Fibroblast of mammary gland (primary cell): ENCODE measurements around the gene DSCAML1.

ENCODE experiments used
- DNase-seq: peaks from one replicate; pipeline ENCODE4 v3.0.0-alpha.2; 2010; ENCODE audit warnings: low read depth
- H3K4me3 ChIP-seq: 2 replicates; pipeline ENCODE4 v1.5.1; 2011; ENCODE audit warnings: low read depth, mild to moderate bottlenecking, low read length, moderate library complexity; ENCODE audit not compliant: control insufficient read depth
- TF ChIP-seq, protein P1 (sequence below): conservative IDR thresholded peaks from 2 replicates; pipeline ENCODE4 v1.5.1; 2011; ENCODE audit warnings: low read depth, low read length, inconsistent platforms; ENCODE audit not compliant: control insufficient read depth, insufficient read depth

The DSCAML1 gene

GRCh38 chr11:117434481-117434880 lies 362.5 kb downstream of the DSCAML1 start:
- no peak overlapping the region for H3K4me3 ChIP-seq
- TF ChIP-seq, protein P1, sequence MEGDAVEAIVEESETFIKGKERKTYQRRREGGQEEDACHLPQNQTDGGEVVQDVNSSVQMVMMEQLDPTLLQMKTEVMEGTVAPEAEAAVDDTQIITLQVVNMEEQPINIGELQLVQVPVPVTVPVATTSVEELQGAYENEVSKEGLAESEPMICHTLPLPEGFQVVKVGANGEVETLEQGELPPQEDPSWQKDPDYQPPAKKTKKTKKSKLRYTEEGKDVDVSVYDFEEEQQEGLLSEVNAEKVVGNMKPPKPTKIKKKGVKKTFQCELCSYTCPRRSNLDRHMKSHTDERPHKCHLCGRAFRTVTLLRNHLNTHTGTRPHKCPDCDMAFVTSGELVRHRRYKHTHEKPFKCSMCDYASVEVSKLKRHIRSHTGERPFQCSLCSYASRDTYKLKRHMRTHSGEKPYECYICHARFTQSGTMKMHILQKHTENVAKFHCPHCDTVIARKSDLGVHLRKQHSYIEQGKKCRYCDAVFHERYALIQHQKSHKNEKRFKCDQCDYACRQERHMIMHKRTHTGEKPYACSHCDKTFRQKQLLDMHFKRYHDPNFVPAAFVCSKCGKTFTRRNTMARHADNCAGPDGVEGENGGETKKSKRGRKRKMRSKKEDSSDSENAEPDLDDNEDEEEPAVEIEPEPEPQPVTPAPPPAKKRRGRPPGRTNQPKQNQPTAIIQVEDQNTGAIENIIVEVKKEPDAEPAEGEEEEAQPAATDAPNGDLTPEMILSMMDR = no peak
- no peak for DNase-seq

GRCh38 chr11:117433717-117434116 lies 363.3 kb downstream of the DSCAML1 start:
- TF ChIP-seq, protein P1 = no peak
- no peak overlapping the region for H3K4me3 ChIP-seq
- no peak for DNase-seq

GRCh38 chr11:117431436-117431835 lies 365.6 kb downstream of the DSCAML1 start:
- TF ChIP-seq, protein P1 = no peak
- no peak overlapping the region for H3K4me3 ChIP-seq
- DNase-seq = no peak

DNA sequence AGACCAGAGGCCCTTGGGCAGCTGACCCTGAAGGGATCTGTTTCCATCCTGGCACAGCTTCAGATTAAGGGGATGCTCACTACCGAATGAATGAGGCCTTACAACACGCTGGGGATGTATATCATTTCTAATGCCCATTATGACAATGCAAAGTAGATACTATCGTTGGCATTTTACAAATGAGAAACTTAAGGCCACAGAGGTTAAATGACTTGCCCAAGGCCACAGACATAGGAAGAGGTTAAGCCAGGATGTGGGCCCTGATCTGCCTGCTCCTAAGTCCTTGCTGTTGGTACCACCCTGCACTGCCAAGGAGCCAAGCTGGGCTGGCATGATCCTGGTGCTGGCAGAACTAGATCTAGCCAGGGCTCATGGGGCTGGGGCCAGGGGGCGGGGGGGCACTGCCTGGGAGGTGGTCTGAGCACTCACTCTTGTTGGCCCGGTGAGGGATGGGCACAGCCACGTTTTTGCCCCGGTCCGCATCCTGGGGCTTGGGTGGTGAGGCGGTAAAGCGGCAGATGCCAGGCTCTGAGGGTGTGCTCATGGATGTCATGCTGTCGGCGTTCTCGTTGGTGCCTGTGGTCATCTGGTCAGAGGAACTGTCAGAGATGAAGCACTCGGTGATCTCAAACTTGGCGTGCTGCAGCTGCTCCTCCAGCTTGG lies 366.6 kb downstream of the DSCAML1 start:
- DNase-seq = no peak
- no peak overlapping the region for H3K4me3 ChIP-seq
- TF ChIP-seq, protein P1 = no peak

GRCh38 chr11:117428856-117429229 lies 368.2 kb downstream of the DSCAML1 start:
- DNase-seq = no peak
- TF ChIP-seq, protein P1 = no peak
- no peak overlapping the region for H3K4me3 ChIP-seq

- DNase-seq = no peak
- TF ChIP-seq, protein P1 = no peak
- H3K4me3 ChIP-seq = no peak overlapping the region
Observed at GRCh38 chr11:117428186-117428855, 368.7 kb downstream of the DSCAML1 start.

DNA sequence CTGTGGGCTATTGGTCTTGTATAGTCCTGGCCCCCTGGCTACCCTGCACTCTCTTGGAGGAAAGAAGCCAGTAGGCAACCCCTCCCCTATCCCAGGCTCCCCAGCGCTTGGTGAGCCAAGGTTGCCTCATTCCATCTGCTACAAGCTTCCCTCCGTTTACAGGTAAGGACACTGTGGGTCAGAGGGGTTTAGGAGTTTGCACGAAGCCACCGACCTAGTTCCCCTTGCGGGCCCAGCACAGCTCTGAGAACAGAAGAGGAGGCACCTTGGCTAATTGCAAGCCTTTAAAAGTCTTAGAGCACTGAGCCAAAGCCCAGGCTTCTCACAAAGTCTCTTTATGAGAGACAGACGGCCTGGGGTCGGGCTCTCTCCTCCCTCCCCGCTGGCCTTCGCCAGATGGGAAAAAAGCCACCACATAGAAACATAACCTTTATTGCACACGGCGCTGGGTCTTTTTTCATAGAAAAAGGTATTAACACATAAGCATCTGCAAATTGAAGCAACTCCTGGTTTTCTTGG lies 369.6 kb downstream of the DSCAML1 start:
- DNase-seq = no peak
- H3K4me3 ChIP-seq = no peak overlapping the region
- TF ChIP-seq, protein P1 = no peak
